K562 (cell line): ENCODE results near the gene BAIAP2. TPM values are rescaled to one million over a fixed set of nuclear protein-coding genes. Genes with fewer than 3 reads are reported as not detected.

Experiments
- ARID4B ChIP-seq: sonication (generic); formaldehyde crosslinking; IDR thresholded peaks from 2 replicates; pipeline ENCODE4 v1.8.0; 2022; ENCODE audit warnings: mild to moderate bottlenecking, missing genetic modification reagents
- BDP1 ChIP-seq: IDR thresholded peaks from 3 replicates; pipeline ENCODE4 v1.6.1; 2011; ENCODE audit not compliant: insufficient read length, insufficient read depth
- CEBPZ ChIP-seq: fragments of 150-350 bp; IDR thresholded peaks from 2 replicates; pipeline ENCODE4 v1.6.1; 2014; ENCODE audit warnings: low read depth, mild to moderate bottlenecking, low read length, borderline replicate concordance
- MGA ChIP-seq: fragments of 450-650 bp; IDR thresholded peaks from 2 replicates; pipeline ENCODE4 v1.6.1; 2016; ENCODE audit warnings: mild to moderate bottlenecking, moderate library complexity
- TOE1 ChIP-seq, 2 experiments: fragments of 450-650 bp in 1 of 2; sonication (generic) in 1 of 2; formaldehyde crosslinking in 1 of 2; IDR thresholded peaks; 2 replicates each; pipeline versions ENCODE4 v1.7.1 to v1.8.0; 2016 to 2022; ENCODE audit warnings: borderline replicate concordance in 2 of 2, mild to moderate bottlenecking in 2 of 2, antibody characterized with exemption in 1 of 2, inconsistent platforms in 1 of 2, low read depth in 1 of 2, missing genetic modification reagents in 1 of 2, moderate library complexity in 1 of 2
- polyA plus RNA-seq, 8 experiments: library from polyadenylated mRNA; depleted of rRNA in 4 of 8; stranded (reverse) in 5 of 8; unstranded in 3 of 8; fragments of >200 nt; fragmentation: Nextera tagmentation in 2 of 8; fragmentation: Illumina TruSeq in 1 of 8; extraction: Ambion mirVana in 2 of 8; extraction: Trizol in 1 of 8; gene quantifications; 2 replicates each; pipeline versions ENCODE4 v1.2.1 to v1.2.3, GENCODE V29; 2011 to 2014; ENCODE audit warnings: inconsistent platforms in 1 of 8, missing spikeins in 1 of 8
- total RNA-seq, 7 experiments: library from RNA; depleted of rRNA in 6 of 7; stranded (reverse); fragments of >200 nt in 6 of 7; fragmentation: Illumina TruSeq in 2 of 7; extraction: Trizol in 2 of 7; gene quantifications; 2 replicates each; pipeline versions ENCODE4 v1.2.1 to v1.2.3, GENCODE V29; 2011 to 2021; ENCODE audit warnings: low replicate concordance in 1 of 7

The BAIAP2 gene
- total and polyA plus RNA-seq, 9 of the 15 experiments (the other 6 are each of a cell fraction or from before 2014, with no cell fraction given), result 2.3 to 51.6 (median 18.4) TPM

GRCh38 chr17:81054881-81055370 is 20.0 kb downstream of the BAIAP2 start (continued):
- no peak for TF ChIP-seq ARID4B
- TF ChIP-seq CEBPZ, result no peak
- no peak for TF ChIP-seq TOE1 (IDR thresholded peaks at IDR 0.05; ENCODE audit: borderline replicate concordance)
- TF ChIP-seq TOE1 (CRISPR knock-in tag; IDR thresholded peaks at IDR 0.05; ENCODE audit: borderline replicate concordance, low read depth), result no peak
- no peak for TF ChIP-seq BDP1
- no peak for TF ChIP-seq MGA
